Pons (tissue), 1 donor: ENCODE measurements around the gene MRPS23.
"Not testable (repeated sequence)": the region's sequence is repeated elsewhere in the genome, so short reads cannot be mapped to it uniquely, and the experiment has no call there.

Source experiments
- DNase-seq: peaks from one replicate; pipeline ENCODE4 v3.0.0-alpha.2; 2016; ENCODE audit warnings: low spot score

Gene MRPS23

GRCh38 chr17:57862694-57863667, 13.1 kb upstream of the MRPS23 start:
- DNase-seq, result peak; percentile 64

- DNase-seq, result no peak
Measured at GRCh38 chr17:57861790-57862693, 12.2 kb upstream of the MRPS23 start.

DNA sequence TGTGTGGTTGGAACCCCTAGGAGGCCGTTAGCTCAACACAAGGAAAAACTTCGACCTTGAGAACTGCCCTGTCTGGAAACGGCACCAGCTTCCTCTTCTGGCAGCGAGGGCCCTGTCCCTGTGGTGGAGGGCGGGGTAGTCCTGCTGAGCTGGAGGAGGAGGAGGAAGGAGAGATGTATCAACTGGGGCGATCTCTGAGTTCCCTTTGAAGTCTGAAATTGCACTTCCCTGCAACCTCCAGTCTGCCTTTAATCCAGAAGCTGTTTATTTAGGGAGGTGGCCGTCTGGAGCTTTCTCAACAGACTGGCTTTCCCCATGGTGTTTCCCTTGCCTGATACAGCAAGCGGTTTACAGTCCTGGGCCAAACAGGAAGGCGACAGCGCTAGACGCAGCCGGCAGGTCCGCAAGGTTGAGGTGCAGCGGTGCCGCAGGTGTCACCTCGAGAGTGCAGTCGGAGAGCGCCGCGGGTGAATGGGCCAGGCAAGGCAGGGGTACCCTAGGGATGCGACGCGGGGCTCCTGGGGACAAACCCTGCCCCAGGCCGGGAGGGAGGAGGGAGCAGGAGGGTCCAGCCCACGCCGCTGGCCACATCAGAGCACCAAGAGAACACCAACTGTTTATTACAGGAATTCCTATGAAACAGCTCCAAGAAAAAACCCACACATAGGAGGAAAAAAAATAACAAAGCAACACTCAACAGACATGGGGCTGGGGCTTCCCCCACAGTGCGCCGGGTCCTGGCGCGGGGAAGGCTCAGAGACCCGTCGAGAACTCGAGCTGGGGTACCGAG, 11.4 kb upstream of the MRPS23 start:
- DNase-seq, result peak; percentile 70

- no peak for DNase-seq
Measured at GRCh38 chr17:57860414-57860999, 10.7 kb upstream of the MRPS23 start.

- DNase-seq, result no peak
Measured at GRCh38 chr17:57859601-57860413, 10.0 kb upstream of the MRPS23 start.

DNA sequence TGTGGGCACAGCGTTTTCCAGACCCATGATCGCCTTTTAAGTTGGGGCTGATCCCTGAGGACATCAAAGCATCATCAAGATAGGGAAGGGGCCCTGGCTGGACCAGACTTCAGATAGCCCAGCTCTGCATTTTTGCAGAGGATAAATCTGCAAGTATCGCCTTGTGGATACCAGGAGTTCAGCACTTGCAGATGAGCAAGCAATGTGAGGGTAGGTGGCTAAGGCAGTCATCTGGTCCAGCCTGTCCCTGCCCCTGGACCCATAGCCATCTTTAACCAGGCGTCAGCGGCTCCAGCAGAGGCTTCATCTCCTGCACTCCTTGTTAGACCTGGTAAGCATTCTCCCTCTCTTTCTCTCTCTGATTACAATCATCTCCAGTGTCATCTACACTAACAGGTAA, 9.0 kb upstream of the MRPS23 start:
- DNase-seq, result no peak

- no peak for DNase-seq
Measured at GRCh38 chr17:57856792-57857620, 7.2 kb upstream of the MRPS23 start.

- no peak for DNase-seq
Measured at GRCh38 chr17:57855391-57856035, 5.7 kb upstream of the MRPS23 start.

- DNase-seq, result peak; percentile 33
Measured at GRCh38 chr17:57853695-57854094, 3.9 kb upstream of the MRPS23 start.

DNA sequence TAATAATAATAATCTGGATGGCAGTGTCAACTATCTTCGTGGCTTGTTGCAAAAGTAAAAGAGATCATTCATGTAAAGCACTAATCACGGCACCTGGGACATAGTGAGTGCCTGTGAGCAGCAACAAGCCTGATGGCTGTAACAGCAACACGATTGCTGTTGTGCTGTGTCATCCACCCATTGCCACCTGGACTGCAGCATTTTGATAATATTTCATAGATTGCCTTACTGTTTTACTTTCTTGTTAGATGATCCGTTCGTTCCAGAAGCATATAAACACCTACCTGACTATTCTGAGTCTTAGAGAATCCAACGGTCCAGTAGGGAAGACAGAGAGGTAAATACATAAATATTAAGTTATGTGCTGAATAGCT, 3.1 kb upstream of the MRPS23 start:
- DNase-seq, result no peak

DNA sequence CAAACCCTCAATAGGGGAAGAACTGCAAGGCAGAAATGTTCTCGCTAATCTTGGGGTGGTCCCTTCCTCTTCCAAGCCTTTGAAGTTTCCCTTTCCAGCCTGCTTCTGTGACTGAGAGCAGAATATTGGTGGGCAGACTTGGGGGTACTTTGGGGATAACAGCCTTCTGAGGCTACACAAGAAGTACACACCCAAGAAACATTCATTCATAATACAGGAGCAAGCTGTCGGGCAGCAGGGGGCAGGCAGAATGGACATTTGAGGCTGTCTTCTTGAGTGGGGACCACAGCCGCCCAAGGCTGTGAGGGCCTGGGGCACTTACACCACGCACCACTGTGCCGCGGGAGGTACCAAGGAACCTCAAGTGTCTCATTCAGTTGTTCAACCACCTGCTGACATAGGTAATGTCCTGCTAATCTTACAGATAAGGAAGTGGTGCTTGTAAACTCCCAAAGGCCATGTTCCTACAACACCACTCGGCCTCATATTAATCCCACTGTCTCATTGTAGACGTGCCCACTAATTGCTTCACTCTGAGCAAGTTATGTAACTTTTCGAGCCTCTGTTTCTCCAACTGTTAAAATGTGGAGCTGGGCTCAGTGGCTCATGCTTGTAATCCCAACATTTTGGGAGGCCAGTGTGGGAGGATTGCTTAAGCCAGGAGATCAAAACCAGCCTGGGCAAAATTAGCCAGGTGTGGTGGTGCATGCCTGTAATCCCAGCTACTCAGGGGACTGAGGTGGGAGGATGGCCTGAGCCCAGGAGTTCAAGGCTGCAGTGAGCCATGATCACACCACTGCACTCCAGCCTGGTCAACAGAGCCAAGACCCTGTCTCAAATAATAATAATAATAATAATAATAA, 2.5 kb upstream of the MRPS23 start:
- DNase-seq, result no peak

- no peak for DNase-seq
Measured at GRCh38 chr17:57849163-57849873, 526 bp downstream of the MRPS23 start.

DNA sequence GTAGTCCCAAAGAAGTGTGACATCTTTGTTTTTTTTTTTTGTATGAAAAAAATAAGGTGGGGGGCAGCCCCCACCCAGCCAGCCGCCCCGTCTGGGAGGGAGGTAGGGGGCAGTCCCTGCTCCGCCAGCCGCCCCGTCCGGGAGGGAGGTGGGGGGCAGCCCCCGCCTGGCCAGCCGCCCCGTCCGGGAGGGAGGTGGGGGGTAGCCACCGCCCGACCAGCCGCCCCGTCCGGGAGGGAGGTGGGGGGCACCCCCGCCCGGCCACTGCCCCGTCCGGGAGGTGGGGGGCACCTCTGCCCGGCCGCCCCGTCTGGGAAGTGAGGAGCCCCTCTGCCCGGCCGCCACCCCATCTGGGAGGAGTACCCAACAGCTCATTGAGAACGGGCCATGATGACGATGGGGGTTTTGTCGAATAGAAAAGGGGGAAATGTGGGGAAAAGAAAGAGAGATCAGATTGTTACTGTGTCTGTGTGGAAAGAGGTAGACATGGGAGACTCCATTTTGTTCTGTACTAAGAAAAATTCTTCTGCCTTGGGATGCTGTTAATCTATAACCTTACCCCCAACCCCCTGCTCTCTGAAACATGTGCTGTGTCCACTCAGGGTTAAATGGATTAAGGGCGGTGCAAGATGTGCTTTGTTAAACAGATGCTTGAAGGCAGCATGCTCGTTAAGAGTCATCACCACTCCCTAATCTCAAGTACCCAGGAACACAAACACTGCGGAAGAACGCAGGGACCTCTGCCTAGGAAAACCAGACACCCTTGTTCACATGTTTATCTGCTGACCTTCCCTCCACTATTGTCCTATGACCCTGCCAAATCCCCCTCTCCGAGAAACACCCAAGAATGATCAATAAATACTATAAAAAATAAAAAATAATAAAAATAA, 3.5 kb downstream of the MRPS23 start:
- DNase-seq, result not testable (repeated sequence)

DNA sequence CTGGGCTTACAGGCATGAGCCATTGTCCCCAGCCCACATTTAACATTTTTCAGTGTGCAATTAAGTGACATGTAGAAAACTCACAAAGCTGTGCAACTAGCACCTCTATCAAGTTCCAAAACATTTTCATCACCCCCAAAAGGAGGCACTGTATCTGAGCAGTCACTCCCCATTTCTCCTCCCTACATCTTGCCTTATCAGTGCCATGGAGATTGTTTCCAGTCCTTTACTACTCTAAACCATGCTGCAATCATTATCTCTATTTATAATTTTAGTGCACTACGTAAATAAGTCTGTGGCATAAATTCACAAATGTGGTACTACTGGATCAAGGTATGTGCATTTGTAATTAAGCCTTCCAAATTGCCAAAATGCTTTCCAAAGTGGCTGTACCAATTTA, 7.6 kb downstream of the MRPS23 start:
- no peak for DNase-seq

DNA sequence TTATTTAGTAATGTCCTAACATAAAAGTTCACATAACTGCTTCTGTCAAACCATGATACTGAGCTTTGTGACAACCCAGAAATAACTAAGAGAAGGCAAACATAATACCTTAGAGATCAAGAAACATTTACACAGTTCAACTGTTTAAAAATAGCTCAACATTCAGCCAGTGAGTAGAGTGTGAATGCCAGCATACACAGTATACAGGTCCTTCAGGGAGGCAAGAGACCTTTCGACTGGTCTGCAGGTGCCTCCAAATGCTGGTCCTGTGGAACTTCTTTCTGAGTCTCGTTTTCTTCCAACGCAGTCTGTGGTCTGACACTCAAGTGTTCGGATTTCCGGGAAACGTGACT, 10.3 kb downstream of the MRPS23 start:
- DNase-seq, result no peak

GRCh38 chr17:57838857-57839570, 10.8 kb downstream of the MRPS23 start:
- no peak for DNase-seq
